ENCODE results near the gene SLC5A3.

DNA sequence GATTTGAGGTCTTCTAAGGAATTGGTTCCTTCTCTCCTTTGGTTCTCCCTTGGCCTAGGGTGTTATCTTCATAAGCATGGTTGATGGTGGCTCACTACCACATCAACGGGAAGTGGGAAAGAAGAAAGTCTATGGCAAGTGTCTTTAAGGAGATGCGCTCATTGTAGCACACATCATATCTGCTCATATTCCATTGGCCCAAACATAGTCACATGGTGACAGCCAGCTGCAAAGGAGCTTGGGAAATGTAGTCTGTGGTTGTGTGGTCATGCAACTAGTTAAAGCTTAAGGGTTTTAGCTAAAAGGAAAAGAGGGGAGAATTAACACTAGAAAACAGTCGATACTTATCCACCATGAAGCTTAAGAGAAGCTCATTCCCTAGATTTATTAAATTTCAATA is 11.4 kb upstream of the SLC5A3 start:
- TF ChIP-seq SP1 (IDR thresholded peaks at IDR 0.05) (no peak), HDGF (IDR thresholded peaks at IDR 0.05; ENCODE audit: borderline replicate concordance) (no peak), TARDBP (IDR thresholded peaks at IDR 0.05) (no peak), FOXM1 (IDR thresholded peaks at IDR 0.05; ENCODE audit: borderline replicate concordance) (no peak), ARNT (IDR thresholded peaks at IDR 0.05) (no peak), BHLHE40 (IDR thresholded peaks at IDR 0.05; ENCODE audit: borderline replicate concordance) (no peak), FOXA1 (IDR thresholded peaks at IDR 0.05) (no peak), SUZ12 (IDR thresholded peaks at IDR 0.05) (no peak), ZNF384 (IDR thresholded peaks at IDR 0.05) (no peak), FOXK2 (IDR thresholded peaks at IDR 0.05) (no peak), ELF4 (IDR thresholded peaks at IDR 0.05) (no peak), CTBP1 (IDR thresholded peaks at IDR 0.05; ENCODE audit: borderline replicate concordance) (no peak)
- TF ChIP-seq, protein P1, sequence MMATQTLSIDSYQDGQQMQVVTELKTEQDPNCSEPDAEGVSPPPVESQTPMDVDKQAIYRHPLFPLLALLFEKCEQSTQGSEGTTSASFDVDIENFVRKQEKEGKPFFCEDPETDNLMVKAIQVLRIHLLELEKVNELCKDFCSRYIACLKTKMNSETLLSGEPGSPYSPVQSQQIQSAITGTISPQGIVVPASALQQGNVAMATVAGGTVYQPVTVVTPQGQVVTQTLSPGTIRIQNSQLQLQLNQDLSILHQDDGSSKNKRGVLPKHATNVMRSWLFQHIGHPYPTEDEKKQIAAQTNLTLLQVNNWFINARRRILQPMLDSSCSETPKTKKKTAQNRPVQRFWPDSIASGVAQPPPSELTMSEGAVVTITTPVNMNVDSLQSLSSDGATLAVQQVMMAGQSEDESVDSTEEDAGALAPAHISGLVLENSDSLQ (IDR thresholded peaks at IDR 0.05) = no peak
